ENCODE measurements around the gene PSORS1C2. TPM values are rescaled to one million over a fixed set of nuclear protein-coding genes. Genes with fewer than 3 reads are reported as not detected.

The PSORS1C2 gene
- total RNA-seq, 1 experiment from 2014 or later = 0.55 TPM

DNA sequence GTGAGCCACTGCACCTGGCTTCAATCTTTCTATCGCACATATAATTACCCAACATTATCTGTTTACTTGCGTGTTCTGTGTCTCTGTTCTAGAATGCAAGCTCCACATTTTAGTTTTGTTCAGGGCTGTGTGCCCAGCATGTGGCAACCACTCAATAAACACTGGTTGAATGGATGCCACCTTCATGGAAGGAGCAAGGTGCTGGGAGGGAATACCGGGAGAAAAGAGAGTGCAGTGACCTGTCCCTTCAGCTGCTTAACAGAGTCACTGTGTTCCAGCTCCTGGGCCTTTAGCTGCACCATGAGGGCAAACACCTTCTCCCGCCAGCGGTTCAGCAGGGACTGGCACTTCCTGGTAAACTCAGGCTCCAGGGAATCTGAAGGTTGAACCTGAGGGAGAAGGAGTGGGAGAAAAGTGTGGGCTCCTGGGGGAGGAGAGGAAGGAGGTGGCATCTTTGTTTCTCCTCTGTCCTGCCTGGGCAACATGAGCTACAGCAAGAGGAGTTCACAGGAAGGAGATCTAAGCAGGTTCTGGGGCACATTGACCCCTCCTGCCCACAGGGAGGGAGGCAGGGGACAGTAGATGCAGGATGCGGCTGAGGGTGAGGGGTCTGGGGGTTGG is 11.1 kb upstream of the PSORS1C2 start:
- peaks cover 57% of the 10 kb centered on the region for H3K36me3 Mint-ChIP-seq
- ATAC-seq (no peak), DNase-seq (ENCODE audit: low spot score) (no peak)
- H3K4me1 Mint-ChIP-seq = 0 out of 2 replicates have a peak, but pooled peaks cover 10% of the 10 kb centered on the region
- ChIA-PET CTCF (interaction anchor here (0.6 to 1.5 kb wide), 5 partner anchors 9 to 217 kb away, joined by 3 to 4 read pairs (median 3); partner anchors contain the start of gene TCF19), POLR2A (interaction anchor here (1.3 kb wide), 1 partner anchor 20 kb away, joined by 3 read pairs; no protein-coding TSS in a partner anchor)
- TF ChIP-seq RORB (CRISPR knock-in tag; IDR thresholded peaks at IDR 0.05) (no peak), FOXP1 (CRISPR knock-in tag; IDR thresholded peaks at IDR 0.05; ENCODE audit: borderline replicate concordance) (no peak), JUN (CRISPR knock-in tag; IDR thresholded peaks at IDR 0.05) (no peak), NR2C2 (CRISPR knock-in tag; IDR thresholded peaks at IDR 0.05) (no peak), EMX1 (CRISPR knock-in tag; IDR thresholded peaks at IDR 0.05) (no peak), MYBL2 (CRISPR knock-in tag; IDR thresholded peaks at IDR 0.05) (no peak), CREM (CRISPR knock-in tag; IDR thresholded peaks at IDR 0.05) (no peak), ATF1 (CRISPR knock-in tag; IDR thresholded peaks at IDR 0.05) (no peak), CBFB (CRISPR knock-in tag; IDR thresholded peaks at IDR 0.05; ENCODE audit: low read depth) (no peak), ERG (CRISPR knock-in tag; IDR thresholded peaks at IDR 0.05) (no peak), ZNF121 (CRISPR knock-in tag; IDR thresholded peaks at IDR 0.05) (no peak), SMAD4 (CRISPR knock-in tag; IDR thresholded peaks at IDR 0.05) (no peak), E2F5 (CRISPR knock-in tag; IDR thresholded peaks at IDR 0.05) (no peak), KAT7 (CRISPR knock-in tag; IDR thresholded peaks at IDR 0.05; ENCODE audit: borderline replicate concordance) (no peak), NFE2L1 (CRISPR knock-in tag; IDR thresholded peaks at IDR 0.05) (no peak), RELA (CRISPR knock-in tag; IDR thresholded peaks at IDR 0.05; ENCODE audit: borderline replicate concordance) (no peak), ARID4B (CRISPR knock-in tag; IDR thresholded peaks at IDR 0.05; ENCODE audit: borderline replicate concordance) (no peak)
- TF ChIP-seq, protein P1, sequence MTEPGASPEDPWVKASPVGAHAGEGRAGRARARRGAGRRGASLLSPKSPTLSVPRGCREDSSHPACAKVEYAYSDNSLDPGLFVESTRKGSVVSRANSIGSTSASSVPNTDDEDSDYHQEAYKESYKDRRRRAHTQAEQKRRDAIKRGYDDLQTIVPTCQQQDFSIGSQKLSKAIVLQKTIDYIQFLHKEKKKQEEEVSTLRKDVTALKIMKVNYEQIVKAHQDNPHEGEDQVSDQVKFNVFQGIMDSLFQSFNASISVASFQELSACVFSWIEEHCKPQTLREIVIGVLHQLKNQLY (CRISPR knock-in tag; IDR thresholded peaks at IDR 0.05) = no peak
- TF ChIP-seq, protein P2, sequence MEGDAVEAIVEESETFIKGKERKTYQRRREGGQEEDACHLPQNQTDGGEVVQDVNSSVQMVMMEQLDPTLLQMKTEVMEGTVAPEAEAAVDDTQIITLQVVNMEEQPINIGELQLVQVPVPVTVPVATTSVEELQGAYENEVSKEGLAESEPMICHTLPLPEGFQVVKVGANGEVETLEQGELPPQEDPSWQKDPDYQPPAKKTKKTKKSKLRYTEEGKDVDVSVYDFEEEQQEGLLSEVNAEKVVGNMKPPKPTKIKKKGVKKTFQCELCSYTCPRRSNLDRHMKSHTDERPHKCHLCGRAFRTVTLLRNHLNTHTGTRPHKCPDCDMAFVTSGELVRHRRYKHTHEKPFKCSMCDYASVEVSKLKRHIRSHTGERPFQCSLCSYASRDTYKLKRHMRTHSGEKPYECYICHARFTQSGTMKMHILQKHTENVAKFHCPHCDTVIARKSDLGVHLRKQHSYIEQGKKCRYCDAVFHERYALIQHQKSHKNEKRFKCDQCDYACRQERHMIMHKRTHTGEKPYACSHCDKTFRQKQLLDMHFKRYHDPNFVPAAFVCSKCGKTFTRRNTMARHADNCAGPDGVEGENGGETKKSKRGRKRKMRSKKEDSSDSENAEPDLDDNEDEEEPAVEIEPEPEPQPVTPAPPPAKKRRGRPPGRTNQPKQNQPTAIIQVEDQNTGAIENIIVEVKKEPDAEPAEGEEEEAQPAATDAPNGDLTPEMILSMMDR (IDR thresholded peaks at IDR 0.05) = no peak
- no peak overlapping the region for H3K4me3 Mint-ChIP-seq
- no peaks in the 10 kb centered on the region for H3K27me3 Mint-ChIP-seq (ENCODE audit: low read depth)
- no peak overlapping the region for H3K27ac Mint-ChIP-seq
- no peaks in the 10 kb centered on the region for H3K9me3 Mint-ChIP-seq

Data from WTC11 (cell line).